GM18502 (cell line): ENCODE data around the gene SH3YL1.

Experiments
- ATAC-seq: cut with Tn5 transposase; IDR thresholded peaks from one replicate; pipeline ENCODE4 v1.9.1; 2021; ENCODE audit warnings: mild to moderate bottlenecking; ENCODE audit not compliant: unreplicated experiment, poor library complexity

SH3YL1 gene

GRCh38 chr2:259789-260331, 4.0 kb downstream of the SH3YL1 start:
- ATAC-seq = no peak

- ATAC-seq = no peak
These were observed 4.9 kb downstream of the SH3YL1 start for GRCh38 chr2:258933-259332.

DNA sequence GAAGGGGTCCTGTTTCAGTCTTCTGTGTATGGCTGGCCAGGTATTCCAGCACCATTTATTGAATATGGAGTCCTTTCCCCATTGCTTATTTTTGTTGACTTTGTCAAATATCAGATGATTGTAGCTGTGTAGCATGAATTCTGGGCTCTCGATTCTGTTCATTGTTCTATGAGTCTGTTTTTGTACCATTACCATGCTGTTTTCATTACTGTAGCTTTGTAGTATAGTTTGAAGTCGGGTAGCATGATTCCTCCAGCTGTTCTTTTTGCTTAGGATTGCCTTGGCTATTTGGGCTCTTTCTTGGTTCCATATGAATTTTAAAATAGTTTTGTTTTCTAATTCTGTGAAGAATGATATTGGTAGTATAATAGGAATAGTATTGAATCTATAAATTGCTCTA, 6.0 kb downstream of the SH3YL1 start:
- ATAC-seq = no peak

DNA sequence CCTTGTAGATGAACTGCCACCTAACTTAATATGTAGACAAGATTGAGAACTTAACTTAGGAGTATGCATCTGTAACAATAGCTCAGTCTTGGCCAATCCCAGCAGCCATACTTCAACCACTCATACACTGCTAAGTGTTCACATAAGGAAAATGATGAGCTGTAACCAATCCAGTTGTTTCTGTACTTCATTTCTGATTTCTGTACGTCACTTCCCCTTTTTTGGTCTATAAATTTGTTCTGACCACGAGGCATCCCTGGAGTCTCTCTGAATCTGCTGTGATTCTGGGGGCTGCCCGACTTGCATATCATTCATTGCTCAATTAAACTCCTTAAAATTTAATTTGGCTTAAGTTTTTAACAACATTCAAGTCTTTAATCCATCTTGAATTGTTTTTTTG, 6.4 kb downstream of the SH3YL1 start:
- no peak for ATAC-seq

DNA sequence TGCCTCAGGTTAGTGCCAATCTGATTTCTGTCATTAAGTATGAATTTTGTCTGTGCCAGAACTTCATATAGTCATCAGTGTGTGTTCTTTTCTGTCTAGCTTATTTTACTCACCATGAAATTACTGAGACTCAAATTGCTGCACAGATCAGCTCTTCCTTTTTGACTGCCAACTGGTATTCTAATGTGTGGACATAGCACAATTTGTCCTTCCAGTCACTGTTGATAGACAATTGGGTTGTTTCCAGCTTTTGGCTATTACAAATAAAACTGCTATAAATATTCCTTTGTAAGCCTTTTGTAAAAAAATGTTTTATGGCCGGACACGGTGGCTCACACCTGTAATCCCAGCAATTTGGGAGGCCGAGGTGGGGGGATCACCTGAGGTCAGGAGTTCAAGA, 7.7 kb downstream of the SH3YL1 start:
- ATAC-seq = no peak

- ATAC-seq = no peak
These were observed 8.6 kb downstream of the SH3YL1 start for GRCh38 chr2:255195-255594.

GRCh38 chr2:254241-254640, 9.6 kb downstream of the SH3YL1 start:
- no peak for ATAC-seq

DNA sequence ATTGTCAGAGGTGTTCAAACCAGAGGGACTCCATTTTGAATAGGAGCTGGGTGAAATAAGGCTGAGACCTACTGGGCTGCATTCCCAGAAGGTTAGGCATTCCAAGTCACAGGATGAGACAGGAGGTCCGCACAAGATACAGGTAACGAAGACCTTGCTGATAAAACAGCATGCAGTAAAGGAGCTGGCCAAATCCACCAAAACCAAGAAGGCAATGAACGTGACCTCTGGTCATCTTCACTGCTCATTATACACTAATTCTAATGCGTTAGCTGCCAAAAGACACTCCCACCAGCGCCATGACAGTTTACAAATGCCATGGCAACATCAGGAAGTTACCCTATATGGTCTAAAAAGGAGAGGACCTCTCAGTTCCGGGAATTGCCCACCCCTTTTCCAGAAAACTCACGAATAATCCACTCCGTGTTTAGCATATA, 10.6 kb downstream of the SH3YL1 start:
- no peak for ATAC-seq

GRCh38 chr2:252001-252602, 11.7 kb downstream of the SH3YL1 start:
- ATAC-seq = no peak

GRCh38 chr2:249538-250042, 14.2 kb downstream of the SH3YL1 start:
- ATAC-seq = no peak

DNA sequence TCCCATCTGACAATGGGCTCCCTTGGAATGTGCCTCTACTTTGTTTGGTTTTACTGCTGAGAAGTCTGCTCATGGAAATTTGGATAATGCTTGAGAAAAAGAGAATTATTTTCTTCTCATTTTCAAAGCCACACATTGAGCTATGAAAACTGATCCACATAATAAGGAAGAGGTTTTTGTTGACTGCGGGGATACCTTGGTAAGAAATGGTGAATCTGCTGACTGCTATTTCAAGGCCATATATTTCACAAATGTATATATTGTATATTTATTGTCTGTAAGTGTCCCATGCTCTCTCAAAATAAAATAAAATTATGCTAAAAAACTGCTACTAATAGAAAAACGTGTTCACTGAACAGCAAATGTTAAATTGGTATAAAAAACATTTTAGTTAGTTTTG, 15.1 kb downstream of the SH3YL1 start:
- no peak for ATAC-seq

DNA sequence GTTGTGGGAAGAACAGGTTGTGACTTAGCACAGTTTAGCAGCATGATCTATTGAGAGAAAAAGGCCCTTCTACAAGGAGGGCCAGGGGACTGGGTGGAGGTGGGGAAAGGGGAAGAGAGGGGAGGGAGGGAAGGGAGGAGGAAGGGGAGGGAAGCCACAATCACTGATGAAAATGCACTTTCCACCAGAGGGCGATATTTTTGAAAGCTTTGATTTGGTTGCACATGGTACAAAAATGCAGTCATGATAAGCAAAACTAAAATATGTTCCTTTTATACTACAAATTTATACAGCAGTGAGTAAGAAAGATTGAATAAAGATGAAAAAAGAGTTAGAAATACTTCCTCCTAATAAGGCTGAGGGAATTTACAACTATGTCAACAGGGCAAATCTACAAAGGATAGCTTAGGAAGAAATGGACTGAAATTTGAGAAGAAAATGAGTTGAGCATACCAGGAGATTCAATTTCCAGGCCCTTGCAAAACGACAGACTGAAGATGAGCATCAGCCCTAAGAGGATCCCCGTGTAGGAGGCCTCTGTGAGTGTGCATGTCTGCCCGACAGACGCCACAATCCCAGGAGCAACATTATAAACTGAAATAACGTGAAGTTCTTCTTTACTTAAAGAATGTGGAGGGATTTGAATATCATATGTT, 17.2 kb downstream of the SH3YL1 start:
- no peak for ATAC-seq

DNA sequence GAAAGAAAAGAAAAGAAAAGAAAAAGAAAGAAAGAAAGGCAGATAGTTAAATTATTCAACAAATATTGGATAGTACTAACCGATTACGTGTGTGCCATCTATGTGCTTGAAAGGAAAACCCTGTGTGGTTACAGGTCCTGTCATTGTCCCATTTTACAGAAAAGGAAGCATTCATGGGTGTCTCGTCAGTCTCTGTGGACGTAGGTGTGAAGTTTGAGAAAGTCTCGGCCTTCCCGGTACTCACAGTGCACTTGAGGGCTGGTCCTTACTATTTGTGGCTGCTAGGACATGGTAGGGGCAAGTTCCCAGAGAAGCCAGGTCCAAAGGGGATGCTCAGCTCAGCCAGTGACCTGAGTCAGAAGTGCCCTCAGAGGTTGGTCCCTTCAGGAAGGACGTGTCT, 19.3 kb downstream of the SH3YL1 start:
- no peak for ATAC-seq

DNA sequence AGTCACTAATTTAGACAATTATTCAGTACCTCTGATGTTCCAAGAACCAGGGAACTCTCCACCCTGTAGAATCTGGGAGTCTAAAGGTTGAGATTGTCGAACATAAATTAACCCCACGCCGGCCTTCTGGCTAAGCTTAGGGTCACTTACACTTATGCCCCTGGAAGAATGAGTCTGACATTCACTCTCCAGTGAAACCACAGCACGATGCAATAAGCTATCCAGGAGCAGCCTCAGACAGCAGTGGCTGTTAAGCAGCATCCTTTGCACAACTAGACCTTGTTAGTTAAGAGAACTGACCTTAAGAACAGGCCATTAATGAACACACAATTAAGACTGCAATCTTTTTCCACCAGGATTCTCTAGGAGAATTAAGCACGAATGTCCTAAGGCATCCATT, 25.0 kb downstream of the SH3YL1 start:
- no peak for ATAC-seq

GRCh38 chr2:238431-238830, 25.4 kb downstream of the SH3YL1 start:
- no peak for ATAC-seq

DNA sequence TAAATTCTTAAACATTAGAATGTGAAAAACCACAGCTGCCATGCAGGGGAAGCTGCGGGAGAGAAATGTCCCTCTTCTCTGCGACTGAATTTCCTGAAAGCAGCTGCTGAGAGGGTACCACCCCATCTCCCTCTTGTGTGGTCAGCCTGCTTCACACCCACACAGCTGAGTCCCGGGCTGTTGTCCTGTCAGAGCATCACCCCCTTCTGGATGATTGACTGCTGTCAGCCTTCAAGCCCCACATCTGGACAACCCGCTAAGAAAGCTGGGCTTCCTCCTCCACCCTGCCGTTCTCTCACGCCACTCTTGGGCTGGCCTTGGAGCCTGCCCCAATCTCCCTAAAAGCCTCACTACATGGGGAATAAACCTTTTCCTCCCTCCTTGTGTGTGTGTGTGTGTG, 26.0 kb downstream of the SH3YL1 start:
- no peak for ATAC-seq

GRCh38 chr2:236993-237539, 26.8 kb downstream of the SH3YL1 start:
- no peak for ATAC-seq

DNA sequence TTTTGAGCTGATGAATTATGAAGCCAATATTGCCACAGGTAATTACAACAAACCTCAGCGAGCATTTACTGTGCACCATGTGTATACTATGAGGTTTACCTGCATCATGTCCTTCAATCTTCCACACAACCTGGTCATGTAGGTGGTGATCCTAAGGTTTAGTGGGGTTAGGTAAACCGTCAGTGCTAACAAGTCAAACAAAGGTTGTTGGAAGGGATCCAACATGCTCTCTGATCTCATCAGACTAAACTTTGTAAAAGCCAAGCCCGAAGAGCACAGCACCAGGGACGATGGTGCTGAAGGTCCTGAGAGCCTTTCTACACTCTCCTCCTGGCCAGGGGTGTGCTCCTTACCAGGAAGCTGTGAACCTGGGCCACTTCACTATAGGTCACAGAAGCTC, 29.4 kb downstream of the SH3YL1 start:
- ATAC-seq = no peak

DNA sequence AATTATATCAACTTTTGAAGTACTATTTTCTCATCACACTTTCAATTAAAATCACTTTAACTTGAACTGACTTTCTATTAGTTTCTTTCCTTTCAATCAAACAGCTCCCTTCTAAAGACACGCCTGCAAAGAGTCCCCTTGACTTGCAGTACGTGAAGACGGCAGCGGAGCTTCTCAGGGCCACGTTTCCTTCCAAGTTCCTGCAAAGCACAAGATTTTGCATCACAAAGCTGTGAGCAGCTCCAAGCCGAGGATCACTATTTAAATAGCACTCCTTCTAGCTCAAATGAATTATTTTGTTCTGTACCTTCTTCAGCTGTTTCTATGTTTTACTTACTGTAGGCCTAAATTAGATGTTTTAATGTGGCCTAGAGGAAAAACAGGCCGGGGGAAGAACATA, 30.8 kb downstream of the SH3YL1 start:
- no peak for ATAC-seq

- ATAC-seq = no peak
These were observed 32.2 kb downstream of the SH3YL1 start for GRCh38 chr2:231521-232185.
